Measurements from ENCODE around the gene RERE.

The RERE gene

DNA sequence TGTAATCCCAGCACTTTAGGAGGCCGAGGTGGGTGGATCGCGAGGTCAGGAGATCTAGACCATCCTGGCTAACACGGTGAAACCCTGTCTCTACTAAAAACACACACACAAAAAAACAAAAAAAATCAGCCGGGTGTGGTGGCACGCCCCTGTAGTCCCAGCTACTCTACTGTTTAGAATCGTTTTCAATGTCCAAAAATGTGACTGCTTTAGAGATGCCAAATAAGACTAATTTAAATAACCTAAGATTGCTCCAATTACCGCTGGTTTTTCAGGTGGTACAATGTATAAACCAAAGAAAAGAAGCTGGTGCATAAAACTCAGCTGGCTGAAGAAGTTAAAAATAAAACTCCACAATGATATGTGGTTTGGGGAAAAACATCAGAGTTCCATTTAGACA, 132.0 kb downstream of the RERE start:
- no peak for TF ChIP-seq EZH2 (IDR thresholded peaks at IDR 0.05; ENCODE audit: borderline replicate concordance, low read depth, low read length, severe bottlenecking)
- TF ChIP-seq, protein P1, sequence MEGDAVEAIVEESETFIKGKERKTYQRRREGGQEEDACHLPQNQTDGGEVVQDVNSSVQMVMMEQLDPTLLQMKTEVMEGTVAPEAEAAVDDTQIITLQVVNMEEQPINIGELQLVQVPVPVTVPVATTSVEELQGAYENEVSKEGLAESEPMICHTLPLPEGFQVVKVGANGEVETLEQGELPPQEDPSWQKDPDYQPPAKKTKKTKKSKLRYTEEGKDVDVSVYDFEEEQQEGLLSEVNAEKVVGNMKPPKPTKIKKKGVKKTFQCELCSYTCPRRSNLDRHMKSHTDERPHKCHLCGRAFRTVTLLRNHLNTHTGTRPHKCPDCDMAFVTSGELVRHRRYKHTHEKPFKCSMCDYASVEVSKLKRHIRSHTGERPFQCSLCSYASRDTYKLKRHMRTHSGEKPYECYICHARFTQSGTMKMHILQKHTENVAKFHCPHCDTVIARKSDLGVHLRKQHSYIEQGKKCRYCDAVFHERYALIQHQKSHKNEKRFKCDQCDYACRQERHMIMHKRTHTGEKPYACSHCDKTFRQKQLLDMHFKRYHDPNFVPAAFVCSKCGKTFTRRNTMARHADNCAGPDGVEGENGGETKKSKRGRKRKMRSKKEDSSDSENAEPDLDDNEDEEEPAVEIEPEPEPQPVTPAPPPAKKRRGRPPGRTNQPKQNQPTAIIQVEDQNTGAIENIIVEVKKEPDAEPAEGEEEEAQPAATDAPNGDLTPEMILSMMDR (IDR thresholded peaks at IDR 0.05; ENCODE audit: borderline replicate concordance, extremely low read depth, low read length, poor library complexity, severe bottlenecking): no peak
- no peak overlapping the region for H3K4me3 ChIP-seq (ENCODE audit: low read depth in 1 of 2, low read length in 2 of 2)
- no peak overlapping the region for H3K27ac ChIP-seq (ENCODE audit: low read length)
- H3K79me2 ChIP-seq (ENCODE audit: insufficient read depth, low read length): peaks cover 18% of the 10 kb centered on the region
- no peak overlapping the region for H2AFZ ChIP-seq (ENCODE audit: low read depth, low read length)
- H4K20me1 ChIP-seq (ENCODE audit: insufficient read depth, low read length): peaks cover 46% of the 10 kb centered on the region
- H3K4me2 ChIP-seq (ENCODE audit: insufficient read depth, low read length): no peak overlapping the region
- H3K4me1 ChIP-seq (ENCODE audit: insufficient read depth, low read length): no peaks in the 10 kb centered on the region
- DNase-seq (no peak), ATAC-seq (ENCODE audit: insufficient read depth, low read depth) (no peak)
- H3K9me3 ChIP-seq (ENCODE audit: insufficient read depth, low read length, severe bottlenecking): no peaks in the 10 kb centered on the region
- H3K27me3 ChIP-seq (ENCODE audit: insufficient read depth, low read length, poor library complexity): no peaks in the 10 kb centered on the region
- H3K9ac ChIP-seq (ENCODE audit: low read depth, low read length): no peak overlapping the region
- no peaks in the 10 kb centered on the region for H3K36me3 ChIP-seq (ENCODE audit: insufficient read depth, low read length)

DNA sequence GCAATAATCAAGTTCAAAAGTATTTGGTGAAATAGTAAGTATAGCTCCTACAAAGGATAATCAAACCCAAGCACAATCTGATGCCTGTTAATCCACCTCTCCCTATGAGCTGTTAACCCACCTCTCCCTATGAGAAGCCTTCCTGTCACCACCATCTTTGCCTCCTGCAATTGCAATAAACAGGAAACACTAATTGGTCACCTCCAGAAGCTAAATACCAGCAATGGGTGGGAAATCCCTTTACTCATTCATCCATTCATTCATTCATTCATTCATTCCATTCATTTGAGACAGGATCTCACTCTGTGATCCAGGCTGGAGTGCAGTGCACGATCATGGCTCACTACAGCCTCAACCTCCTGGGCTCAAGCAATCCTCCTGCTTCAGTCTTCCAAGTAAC, 132.8 kb downstream of the RERE start:
- Histone ChIP-seq H3K27ac (ENCODE audit: low read length) (no peak overlapping the region), H3K36me3 (ENCODE audit: insufficient read depth, low read length) (no peaks in the 10 kb centered on the region), H3K4me3 (ENCODE audit: low read depth in 1 of 2, low read length in 2 of 2) (no peak overlapping the region), H3K4me2 (ENCODE audit: insufficient read depth, low read length) (no peak overlapping the region), H2AFZ (ENCODE audit: low read depth, low read length) (no peak overlapping the region), H3K27me3 (ENCODE audit: insufficient read depth, low read length, poor library complexity) (no peaks in the 10 kb centered on the region), H3K4me1 (ENCODE audit: insufficient read depth, low read length) (no peaks in the 10 kb centered on the region), H4K20me1 (ENCODE audit: insufficient read depth, low read length) (peaks cover 42% of the 10 kb centered on the region), H3K79me2 (ENCODE audit: insufficient read depth, low read length) (peaks cover 24% of the 10 kb centered on the region), H3K9me3 (ENCODE audit: insufficient read depth, low read length, severe bottlenecking) (no peaks in the 10 kb centered on the region), H3K9ac (ENCODE audit: low read depth, low read length) (no peak overlapping the region)
- TF ChIP-seq, protein P1 (IDR thresholded peaks at IDR 0.05; ENCODE audit: borderline replicate concordance, extremely low read depth, low read length, poor library complexity, severe bottlenecking): no peak
- TF ChIP-seq EZH2 (IDR thresholded peaks at IDR 0.05; ENCODE audit: borderline replicate concordance, low read depth, low read length, severe bottlenecking): no peak
- ATAC-seq (ENCODE audit: insufficient read depth, low read depth) (no peak), DNase-seq (no peak)

DNA sequence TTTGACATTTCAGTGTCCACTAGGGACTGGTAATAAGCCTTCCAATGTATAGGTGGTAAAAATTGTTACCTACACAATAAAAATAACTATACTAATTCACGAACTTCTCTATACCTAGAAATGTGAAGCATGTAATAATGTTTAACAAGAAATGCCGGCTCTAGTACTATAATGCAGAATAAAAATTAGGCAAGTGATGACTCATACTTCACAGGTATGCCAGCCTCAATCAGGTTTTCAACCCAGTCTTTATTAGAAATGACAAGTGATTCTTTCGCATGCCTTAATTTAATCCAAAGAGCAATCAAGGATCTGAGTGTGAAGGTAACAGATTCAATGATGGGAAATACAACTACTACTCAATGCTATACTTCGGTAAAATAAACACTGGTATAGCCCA, 134.9 kb downstream of the RERE start:
- DNase-seq: no peak
- no peak for ATAC-seq (ENCODE audit: insufficient read depth, low read depth)

More for the DNA sequence above, 134.9 kb downstream of the RERE start:
- Histone ChIP-seq H4K20me1 (ENCODE audit: insufficient read depth, low read length) (peaks cover 38% of the 10 kb centered on the region), H3K9ac (ENCODE audit: low read depth, low read length) (no peak overlapping the region), H3K4me3 (ENCODE audit: low read depth in 1 of 2, low read length in 2 of 2) (no peak overlapping the region), H3K4me2 (ENCODE audit: insufficient read depth, low read length) (no peak overlapping the region), H3K27ac (ENCODE audit: low read length) (no peak overlapping the region), H3K36me3 (ENCODE audit: insufficient read depth, low read length) (no peaks in the 10 kb centered on the region), H3K79me2 (ENCODE audit: insufficient read depth, low read length) (peaks cover 32% of the 10 kb centered on the region), H3K9me3 (ENCODE audit: insufficient read depth, low read length, severe bottlenecking) (no peaks in the 10 kb centered on the region), H3K27me3 (ENCODE audit: insufficient read depth, low read length, poor library complexity) (no peaks in the 10 kb centered on the region), H3K4me1 (ENCODE audit: insufficient read depth, low read length) (no peaks in the 10 kb centered on the region), H2AFZ (ENCODE audit: low read depth, low read length) (no peak overlapping the region)
- TF ChIP-seq, protein P1 (IDR thresholded peaks at IDR 0.05; ENCODE audit: borderline replicate concordance, extremely low read depth, low read length, poor library complexity, severe bottlenecking): no peak
- TF ChIP-seq EZH2 (IDR thresholded peaks at IDR 0.05; ENCODE audit: borderline replicate concordance, low read depth, low read length, severe bottlenecking): no peak
